Activated CD8-positive, alpha-beta T cell treated with anti-CD3 and anti-CD28 coated beads for 36 hours (primary cell): ENCODE results near the gene LRRC61. TPM values are rescaled to one million over a fixed set of nuclear protein-coding genes. Genes with fewer than 3 reads are reported as not detected.

Experiments
- ATAC-seq: fragments of 200-7000 bp; cut with Tn5 transposase; one replicate; pipeline ENCODE4 v1.10.0; 2021; ENCODE audit warnings: mild to moderate bottlenecking, moderate library complexity
- CTCF ChIA-PET: fragments of 350-600 bp; sonication (Branson Sonifier 250); formaldehyde crosslinking; loops from one replicate; lab custom pipeline; 2021; ENCODE audit warnings: antibody characterized with exemption; lab: Charles Lee
- POLR2A ChIA-PET: fragments of 350-600 bp; sonication (Branson Sonifier 250); formaldehyde crosslinking; loops from one replicate; lab custom pipeline; 2021; ENCODE audit warnings: antibody characterized with exemption; lab: Charles Lee
- DNase-seq: peaks from one replicate; pipeline ENCODE4 v3.0.0-alpha.2; 2020
- H3K27ac Mint-ChIP-seq: one replicate; pipeline ENCODE4 v1.8.0; 2021; ENCODE audit warnings: mild to moderate bottlenecking, mixed read lengths
- H3K27me3 Mint-ChIP-seq: one replicate; pipeline ENCODE4 v1.8.0; 2021; ENCODE audit warnings: mixed read lengths
- H3K36me3 Mint-ChIP-seq: one replicate; pipeline ENCODE4 v1.8.0; 2021; ENCODE audit warnings: low read depth, mixed read lengths
- H3K4me1 Mint-ChIP-seq: one replicate; pipeline ENCODE4 v1.8.0; 2021; ENCODE audit warnings: low read depth, mixed read lengths
- H3K4me3 Mint-ChIP-seq: one replicate; pipeline ENCODE4 v1.8.0; 2021; ENCODE audit warnings: mild to moderate bottlenecking, moderate library complexity, mixed read lengths
- H3K9me3 Mint-ChIP-seq: one replicate; pipeline ENCODE4 v1.8.0; 2021; ENCODE audit warnings: mixed read lengths
- intact Hi-C: fragments of 100-400 bp; cut with micrococcal nuclease; formaldehyde crosslinking; loops from one replicate; pipeline ENCODE4 v1.10.0; 2022
- total RNA-seq, 2 experiments: library from RNA; stranded (reverse); gene quantifications; one replicate each; pipeline ENCODE4 v1.2.3, GENCODE V29; 2021
- TF ChIP-seq, protein P1 (sequence below): fragments of 200-600 bp; IDR thresholded peaks from one replicate; pipeline ENCODE4 v1.8.0; 2022; ENCODE audit warnings: antibody characterized with exemption, mild to moderate bottlenecking

The LRRC61 gene
- total RNA-seq, 2 experiments from 2014 or later: 21.8 to 21.9 TPM

- intact Hi-C loops: no loop called here
- POLR2A ChIA-PET: interaction anchor here (0.7 to 3.8 kb wide), 6 partner anchors 13 to 83 kb away, joined by 3 to 19 read pairs (median 6); partner anchors contain the start of gene REPIN1
- DNase-seq (no peak), ATAC-seq (peak; percentile 18)
- peak overlapping the region; percentile 95 for H3K4me3 Mint-ChIP-seq
- peaks cover 62% of the 10 kb centered on the region for H3K36me3 Mint-ChIP-seq
- H3K27ac Mint-ChIP-seq: peak overlapping the region; percentile 99
- H3K9me3 Mint-ChIP-seq: no peaks in the 10 kb centered on the region
- H3K27me3 Mint-ChIP-seq: no peaks in the 10 kb centered on the region
- CTCF ChIA-PET: no interaction called here
- TF ChIP-seq, protein P1, sequence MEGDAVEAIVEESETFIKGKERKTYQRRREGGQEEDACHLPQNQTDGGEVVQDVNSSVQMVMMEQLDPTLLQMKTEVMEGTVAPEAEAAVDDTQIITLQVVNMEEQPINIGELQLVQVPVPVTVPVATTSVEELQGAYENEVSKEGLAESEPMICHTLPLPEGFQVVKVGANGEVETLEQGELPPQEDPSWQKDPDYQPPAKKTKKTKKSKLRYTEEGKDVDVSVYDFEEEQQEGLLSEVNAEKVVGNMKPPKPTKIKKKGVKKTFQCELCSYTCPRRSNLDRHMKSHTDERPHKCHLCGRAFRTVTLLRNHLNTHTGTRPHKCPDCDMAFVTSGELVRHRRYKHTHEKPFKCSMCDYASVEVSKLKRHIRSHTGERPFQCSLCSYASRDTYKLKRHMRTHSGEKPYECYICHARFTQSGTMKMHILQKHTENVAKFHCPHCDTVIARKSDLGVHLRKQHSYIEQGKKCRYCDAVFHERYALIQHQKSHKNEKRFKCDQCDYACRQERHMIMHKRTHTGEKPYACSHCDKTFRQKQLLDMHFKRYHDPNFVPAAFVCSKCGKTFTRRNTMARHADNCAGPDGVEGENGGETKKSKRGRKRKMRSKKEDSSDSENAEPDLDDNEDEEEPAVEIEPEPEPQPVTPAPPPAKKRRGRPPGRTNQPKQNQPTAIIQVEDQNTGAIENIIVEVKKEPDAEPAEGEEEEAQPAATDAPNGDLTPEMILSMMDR: no peak
- H3K4me1 Mint-ChIP-seq: peaks cover 48% of the 10 kb centered on the region
Measured at GRCh38 chr7:150323682-150324372, 672 bp downstream of the LRRC61 start.

GRCh38 chr7:150324373-150324961 lies 1.3 kb downstream of the LRRC61 start:
- TF ChIP-seq, protein P1: no peak
- intact Hi-C loops: no loop called here
- Mint-ChIP-seq H3K4me1 (peaks cover 48% of the 10 kb centered on the region), H3K27me3 (no peaks in the 10 kb centered on the region), H3K36me3 (peaks cover 66% of the 10 kb centered on the region), H3K9me3 (no peaks in the 10 kb centered on the region), H3K27ac (peak overlapping the region; percentile 99), H3K4me3 (peak overlapping the region; percentile 95)
- ChIA-PET POLR2A (interaction anchor here (1.6 to 3.8 kb wide), 4 partner anchors 16 to 80 kb away, joined by 6 to 19 read pairs (median 10); partner anchors contain the start of gene REPIN1), CTCF (no interaction called here)
- DNase-seq (peak; percentile 19), ATAC-seq (no peak)

GRCh38 chr7:150325110-150325611 lies 2.0 kb downstream of the LRRC61 start:
- H3K36me3 Mint-ChIP-seq: peaks cover 63% of the 10 kb centered on the region
- intact Hi-C loops: no loop called here
- H3K4me1 Mint-ChIP-seq: peaks cover 44% of the 10 kb centered on the region
- ATAC-seq: no peak
- TF ChIP-seq, protein P1: no peak
- POLR2A ChIA-PET: interaction anchor here (1.1 to 3.8 kb wide), 3 partner anchors 9 to 44 kb away, joined by 3 to 19 read pairs (median 6); partner anchors contain the start of gene REPIN1
- peak overlapping the region; percentile 95 for H3K4me3 Mint-ChIP-seq
- no peaks in the 10 kb centered on the region for H3K9me3 Mint-ChIP-seq
- H3K27ac Mint-ChIP-seq: peak overlapping the region; percentile 99
- CTCF ChIA-PET: interaction anchor here (1.4 kb wide), 1 partner anchor 124 kb away, joined by 3 read pairs; no protein-coding TSS in a partner anchor
- DNase-seq: no peak
- H3K27me3 Mint-ChIP-seq: no peaks in the 10 kb centered on the region

DNA sequence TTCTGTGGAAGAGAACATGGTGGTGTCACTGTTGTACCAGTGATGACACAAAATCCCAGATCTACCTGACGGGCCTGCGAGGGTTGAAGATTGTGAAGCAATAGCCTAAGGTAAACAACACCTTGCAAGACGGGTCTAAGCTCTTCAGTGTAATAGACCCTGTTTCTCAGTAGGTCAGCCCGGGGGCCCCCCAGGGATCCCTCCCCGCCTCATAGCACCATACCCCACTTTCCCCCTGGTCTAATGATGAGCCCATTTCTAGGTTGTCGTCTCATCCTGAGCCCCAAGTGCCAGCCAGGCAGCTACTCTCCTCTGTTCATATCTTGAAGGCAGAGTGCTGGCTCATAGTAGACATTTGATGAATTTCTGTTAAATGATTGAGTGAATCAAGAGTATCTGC lies 2.7 kb downstream of the LRRC61 start:
- intact Hi-C loops: no loop called here
- no peaks in the 10 kb centered on the region for H3K27me3 Mint-ChIP-seq
- peaks cover 39% of the 10 kb centered on the region for H3K4me1 Mint-ChIP-seq
- TF ChIP-seq, protein P1: no peak
- POLR2A ChIA-PET: interaction anchor here (0.5 to 1.4 kb wide), 3 partner anchors 9 to 43 kb away, joined by 3 read pairs; partner anchors contain the start of gene REPIN1
- H3K36me3 Mint-ChIP-seq: peaks cover 60% of the 10 kb centered on the region
- ATAC-seq (no peak), DNase-seq (no peak)
- peak overlapping the region; percentile 3 for H3K27ac Mint-ChIP-seq
- H3K9me3 Mint-ChIP-seq: no peaks in the 10 kb centered on the region
- CTCF ChIA-PET: interaction anchor here (0.7 to 1.4 kb wide), 2 partner anchors 80 to 123 kb away, joined by 3 read pairs; a partner anchor contains a TSS
- H3K4me3 Mint-ChIP-seq: no peak overlapping the region
